Cardiac muscle cell (in vitro differentiated cells and primary cell): ENCODE data around the gene TMEM132C. TPM values are rescaled to one million over a fixed set of nuclear protein-coding genes. Genes with fewer than 3 reads are reported as not detected.

Experiments used
- DNase-seq, 2 donors: peaks; one replicate each; pipeline versions ENCODE4 v3.0.0 to v3.0.0-alpha.2; 2010 to 2017; ENCODE audit warnings: low read depth in 1 of 2, low spot score in 1 of 2
- H3K27ac ChIP-seq: fragments of 200-600 bp; sonication (generic); 2 replicates; pipeline ENCODE4 v1.5.1; 2016
- H3K27me3 ChIP-seq: fragments of 200-600 bp; sonication (generic); 2 replicates; pipeline ENCODE4 v1.6.0; 2016; ENCODE audit warnings: control low read depth
- H3K36me3 ChIP-seq: fragments of 200-600 bp; sonication (generic); 2 replicates; pipeline ENCODE4 v1.5.1; 2016; ENCODE audit warnings: control low read depth
- H3K4me1 ChIP-seq: fragments of 200-600 bp; sonication (generic); 2 replicates; pipeline ENCODE4 v1.8.1; 2017; ENCODE audit warnings: low read depth, mild to moderate bottlenecking, mixed run types
- H3K4me3 ChIP-seq: fragments of 200-600 bp; sonication (generic); 2 replicates; pipeline ENCODE4 v1.5.1; 2016; ENCODE audit warnings: mild to moderate bottlenecking
- H3K9me3 ChIP-seq: fragments of 200-600 bp; sonication (generic); 2 replicates; pipeline ENCODE4 v1.5.1; 2017; ENCODE audit warnings: low read depth, mild to moderate bottlenecking, control low read depth
- CTCF ChIP-seq: IDR thresholded peaks from 2 replicates; pipeline ENCODE4 v1.5.1; 2012; ENCODE audit warnings: low read depth, mild to moderate bottlenecking, low read length
- polyA plus RNA-seq: library from polyadenylated mRNA; unstranded; fragments of >200 nt; fragmentation: Nextera tagmentation; extraction: Ambion mirVana; gene quantifications from 2 replicates; pipeline ENCODE4 v1.2.1, GENCODE V29; 2016
- total RNA-seq: library from RNA; depleted of rRNA; stranded (reverse); fragments of >200 nt; gene quantifications from 2 replicates; pipeline ENCODE4 v1.2.3, GENCODE V29; 2016

The TMEM132C gene
- total and polyA plus RNA-seq, 2 experiments from 2014 or later, result 1.8 to 2.5 TPM

DNA sequence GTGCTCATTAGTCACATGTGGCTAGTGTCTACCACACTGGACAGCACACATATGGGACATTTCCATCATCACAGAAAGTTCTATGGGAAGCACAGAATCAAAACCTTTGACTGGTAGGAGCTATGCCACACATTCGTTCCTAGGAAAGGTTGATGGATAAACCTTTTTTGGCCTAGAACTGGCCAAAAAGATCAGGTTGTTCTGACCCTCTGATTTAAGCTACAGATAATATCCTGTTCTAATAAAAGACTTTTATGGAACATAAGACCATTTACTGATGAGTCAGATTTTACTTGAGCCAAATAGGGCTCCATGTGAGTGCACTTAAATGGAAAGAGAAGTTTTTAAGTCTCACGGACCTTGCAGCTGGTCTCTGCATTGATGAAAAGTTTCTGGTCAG lies 413.6 kb downstream of the TMEM132C start:
- no peaks in the 10 kb centered on the region for H3K27me3 ChIP-seq
- TF ChIP-seq CTCF, result no peak

GRCh38 chr12:128682548-128683275 lies 415.7 kb downstream of the TMEM132C start:
- Histone ChIP-seq H3K36me3 (no peaks in the 10 kb centered on the region), H3K27me3 (no peaks in the 10 kb centered on the region), H3K9me3 (no peaks in the 10 kb centered on the region), H3K4me1 (no peaks in the 10 kb centered on the region), H3K4me3 (no peak overlapping the region), H3K27ac (no peak overlapping the region)
- no peak for DNase-seq
- TF ChIP-seq CTCF, result no peak

More for the DNA sequence above, 413.6 kb downstream of the TMEM132C start:
- H3K4me3 ChIP-seq, result no peak overlapping the region
- H3K4me1 ChIP-seq, result no peaks in the 10 kb centered on the region
- no peak for DNase-seq
- H3K36me3 ChIP-seq, result no peaks in the 10 kb centered on the region
- H3K27ac ChIP-seq, result no peak overlapping the region
- H3K9me3 ChIP-seq, result no peaks in the 10 kb centered on the region

- Histone ChIP-seq H3K36me3 (no peaks in the 10 kb centered on the region), H3K4me3 (no peak overlapping the region), H3K27me3 (no peaks in the 10 kb centered on the region), H3K9me3 (no peaks in the 10 kb centered on the region), H3K4me1 (no peaks in the 10 kb centered on the region), H3K27ac (no peak overlapping the region)
- DNase-seq, result no peak
- no peak for TF ChIP-seq CTCF
These were observed 417.4 kb downstream of the TMEM132C start for GRCh38 chr12:128684352-128684751.

- Histone ChIP-seq H3K27me3 (no peaks in the 10 kb centered on the region), H3K9me3 (no peaks in the 10 kb centered on the region), H3K4me1 (no peaks in the 10 kb centered on the region), H3K4me3 (no peak overlapping the region), H3K36me3 (no peaks in the 10 kb centered on the region), H3K27ac (no peak overlapping the region)
- TF ChIP-seq CTCF, result no peak
- DNase-seq, result no peak
These were observed 419.0 kb downstream of the TMEM132C start for GRCh38 chr12:128685903-128686475.

- H3K36me3 ChIP-seq, result no peaks in the 10 kb centered on the region
These were observed 420.9 kb downstream of the TMEM132C start for GRCh38 chr12:128687851-128688250.

More at GRCh38 chr12:128687851-128688250, 420.9 kb downstream of the TMEM132C start:
- Histone ChIP-seq H3K9me3 (no peaks in the 10 kb centered on the region), H3K4me3 (no peak overlapping the region), H3K27ac (no peak overlapping the region), H3K4me1 (no peaks in the 10 kb centered on the region), H3K27me3 (no peaks in the 10 kb centered on the region)
- no peak for TF ChIP-seq CTCF
- no peak for DNase-seq
